GM08714 (cell line): ENCODE measurements around the gene IGF2BP1.
A peak's percentile ranks its signal among the peaks of the same experiment; 100 is the strongest.
"Not testable (repeated sequence)": the region's sequence is repeated elsewhere in the genome, so short reads cannot be mapped to it uniquely, and the experiment has no call there.

Experiments used
- H3K4me3 ChIP-seq: fragments of 200-500 bp; sonication (Bioruptor generic); 2 replicates; pipeline ENCODE4 v1.5.1; 2014; ENCODE audit warnings: mild to moderate bottlenecking, low read length, inconsistent platforms
- ZNF274 ChIP-seq: IDR thresholded peaks from 2 replicates; pipeline ENCODE4 v1.6.1; 2012; ENCODE audit warnings: mild to moderate bottlenecking, low read depth, low read length

The IGF2BP1 gene

DNA sequence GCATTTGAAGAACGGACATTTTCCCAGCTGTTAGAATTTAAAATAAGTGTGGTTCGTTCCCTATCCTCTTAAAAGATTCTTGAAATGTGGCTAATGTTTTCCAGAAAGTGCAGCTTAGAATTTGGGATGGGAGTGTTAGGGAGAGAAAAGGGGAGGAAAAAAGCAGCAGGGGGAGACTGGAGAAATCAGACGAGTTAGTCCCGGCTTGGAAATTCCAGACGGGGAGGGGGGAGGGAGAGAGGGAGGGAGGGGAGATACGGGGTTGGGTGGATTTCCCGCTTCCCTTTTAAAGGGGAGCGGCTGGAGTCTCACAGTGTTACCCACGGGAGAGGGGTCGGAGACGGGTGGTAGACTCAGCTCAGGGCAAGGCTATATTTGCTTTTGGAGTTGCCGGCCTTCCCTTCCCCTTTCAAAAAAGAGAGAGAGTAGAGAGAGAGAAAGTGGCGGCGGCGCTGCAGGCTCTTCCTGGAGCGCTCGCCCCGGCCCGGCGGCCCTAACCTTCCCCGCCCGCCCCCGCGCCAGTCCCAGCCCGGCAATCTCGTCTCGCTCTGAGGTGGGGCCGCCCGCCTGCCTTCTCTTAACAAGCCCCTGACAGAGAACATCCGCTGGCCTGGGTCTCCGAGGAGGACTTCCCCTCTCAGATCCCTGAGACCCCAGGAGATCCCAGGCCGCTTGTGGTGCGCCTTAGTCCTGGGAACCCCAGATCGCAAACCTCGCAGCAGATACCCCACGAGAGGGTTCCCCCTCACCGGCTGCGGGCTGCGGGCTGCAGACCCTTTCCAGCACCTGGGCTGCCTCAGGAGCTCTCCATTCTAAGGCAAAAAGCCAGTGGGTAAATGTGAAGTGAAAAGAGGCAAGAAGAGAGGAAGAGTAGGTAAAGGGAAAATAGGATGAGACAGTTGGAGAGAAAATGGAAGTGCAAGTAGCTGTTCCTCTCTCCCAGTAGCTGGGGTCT, 6.6 kb downstream of the IGF2BP1 start:
- peak overlapping the region; percentile 46; the same call in 1 of the 2 replicates for H3K4me3 ChIP-seq
- TF ChIP-seq ZNF274 = no peak

GRCh38 chr17:49005140-49005539, 8.0 kb downstream of the IGF2BP1 start:
- TF ChIP-seq ZNF274 = no peak
- H3K4me3 ChIP-seq = no peak overlapping the region

DNA sequence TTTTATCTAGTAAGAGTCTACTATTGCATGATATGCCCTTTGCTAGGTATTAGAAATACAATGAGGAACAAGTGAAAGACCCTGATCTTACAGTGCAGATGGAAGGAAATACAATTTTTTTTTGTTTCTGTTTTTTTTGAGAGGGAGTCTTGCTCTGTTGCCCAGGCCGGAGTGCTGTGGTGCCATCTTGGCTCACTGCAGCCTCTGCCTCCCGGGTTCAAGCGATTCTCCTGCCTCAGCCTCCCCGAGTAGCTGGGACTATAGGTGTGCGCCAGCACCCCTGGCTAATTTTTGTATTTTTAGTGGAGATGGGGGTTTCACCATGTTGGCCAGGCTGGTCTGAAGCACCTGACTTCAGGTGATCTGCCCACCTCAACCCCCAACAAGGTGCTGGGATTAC, 11.7 kb downstream of the IGF2BP1 start:
- not testable (repeated sequence) for H3K4me3 ChIP-seq

GRCh38 chr17:49012769-49013255, 15.6 kb downstream of the IGF2BP1 start:
- H3K4me3 ChIP-seq = no peak overlapping the region
- TF ChIP-seq ZNF274 = no peak

DNA sequence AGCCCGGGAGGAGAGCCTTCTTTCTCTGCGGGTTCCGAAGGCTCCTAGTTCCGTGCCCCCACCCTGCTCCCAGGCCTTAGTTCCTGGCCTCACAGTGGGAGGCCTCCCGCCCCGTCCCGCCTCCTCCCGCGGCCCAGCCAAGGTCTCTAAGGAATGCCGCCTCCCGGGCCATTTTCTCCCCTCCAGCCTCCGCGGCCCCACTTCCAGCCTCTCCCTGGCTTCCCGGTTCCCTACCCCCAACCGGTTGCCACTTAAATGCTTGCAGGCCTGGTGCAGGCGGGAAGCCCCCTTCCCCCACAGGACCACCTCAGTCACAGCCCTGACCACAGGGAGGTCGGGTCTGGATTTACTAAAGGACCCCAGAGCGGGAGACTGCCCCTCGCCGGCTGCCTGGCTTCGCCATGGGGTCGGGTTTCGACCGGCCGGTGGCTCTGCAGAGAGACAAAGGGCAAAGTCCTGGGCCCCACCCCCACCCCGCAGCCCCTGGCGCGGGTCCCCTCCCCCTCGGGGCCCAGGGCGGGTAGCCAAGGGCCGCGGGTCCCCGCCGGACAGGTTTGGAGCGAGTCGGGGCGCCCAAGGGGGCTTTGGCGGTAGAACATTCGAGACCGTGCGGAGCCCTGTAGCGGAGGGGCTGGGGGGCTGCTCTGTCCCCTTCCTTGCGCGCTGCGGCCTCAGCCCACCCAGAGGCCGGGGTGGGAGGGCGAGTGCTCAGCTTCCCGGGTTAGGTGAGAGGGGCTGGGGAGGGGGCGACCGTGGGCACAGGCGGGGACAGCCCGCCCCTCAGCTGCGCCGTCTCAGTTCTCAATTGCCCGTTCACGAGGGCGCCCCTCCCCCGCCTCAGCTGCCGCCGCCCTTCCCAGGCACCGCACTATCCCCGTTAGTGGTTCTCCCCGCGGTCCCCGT, 16.4 kb downstream of the IGF2BP1 start:
- TF ChIP-seq ZNF274 = no peak
- H3K4me3 ChIP-seq = no peak overlapping the region

DNA sequence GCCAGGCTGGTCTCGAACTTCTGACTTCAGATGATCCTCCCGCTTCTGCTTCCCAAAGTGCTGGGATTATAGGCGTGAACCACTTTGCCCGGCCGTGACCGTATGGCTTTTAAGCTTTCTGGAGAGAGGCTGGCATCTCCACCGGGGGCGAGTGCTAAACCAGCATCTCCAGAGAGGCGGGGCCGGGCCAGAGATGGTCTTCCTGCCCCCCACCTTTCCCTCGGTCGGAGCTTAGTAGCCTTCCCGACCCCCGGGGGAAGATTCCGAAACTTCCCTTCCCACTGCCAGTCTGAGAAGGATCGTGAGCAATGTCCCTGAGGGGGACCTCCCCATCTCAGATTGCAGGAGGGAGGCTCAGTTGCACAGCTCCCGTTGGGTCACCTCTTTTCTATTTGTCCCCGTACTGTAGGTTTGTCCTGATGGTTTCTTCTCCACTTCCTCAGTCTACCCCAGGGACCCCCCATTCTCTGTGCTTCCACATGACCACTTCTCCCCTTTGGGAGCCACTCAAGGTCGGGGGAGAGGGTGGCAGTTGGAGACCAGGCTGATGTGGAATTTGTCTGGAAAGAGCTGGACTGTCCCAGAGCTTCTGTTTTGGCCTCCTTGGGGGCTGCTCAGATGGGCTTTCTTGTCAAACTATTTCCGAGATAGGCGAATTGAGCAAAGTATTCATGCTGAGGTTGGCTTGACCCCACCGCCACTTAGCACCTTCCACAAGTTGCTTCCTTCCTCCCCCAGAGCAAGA, 18.2 kb downstream of the IGF2BP1 start:
- no peak for TF ChIP-seq ZNF274

GRCh38 chr17:49015924-49016774, 19.0 kb downstream of the IGF2BP1 start:
- no peak for TF ChIP-seq ZNF274
- H3K4me3 ChIP-seq = no peak overlapping the region

More for the DNA sequence above, 18.2 kb downstream of the IGF2BP1 start:
- no peak overlapping the region for H3K4me3 ChIP-seq

DNA sequence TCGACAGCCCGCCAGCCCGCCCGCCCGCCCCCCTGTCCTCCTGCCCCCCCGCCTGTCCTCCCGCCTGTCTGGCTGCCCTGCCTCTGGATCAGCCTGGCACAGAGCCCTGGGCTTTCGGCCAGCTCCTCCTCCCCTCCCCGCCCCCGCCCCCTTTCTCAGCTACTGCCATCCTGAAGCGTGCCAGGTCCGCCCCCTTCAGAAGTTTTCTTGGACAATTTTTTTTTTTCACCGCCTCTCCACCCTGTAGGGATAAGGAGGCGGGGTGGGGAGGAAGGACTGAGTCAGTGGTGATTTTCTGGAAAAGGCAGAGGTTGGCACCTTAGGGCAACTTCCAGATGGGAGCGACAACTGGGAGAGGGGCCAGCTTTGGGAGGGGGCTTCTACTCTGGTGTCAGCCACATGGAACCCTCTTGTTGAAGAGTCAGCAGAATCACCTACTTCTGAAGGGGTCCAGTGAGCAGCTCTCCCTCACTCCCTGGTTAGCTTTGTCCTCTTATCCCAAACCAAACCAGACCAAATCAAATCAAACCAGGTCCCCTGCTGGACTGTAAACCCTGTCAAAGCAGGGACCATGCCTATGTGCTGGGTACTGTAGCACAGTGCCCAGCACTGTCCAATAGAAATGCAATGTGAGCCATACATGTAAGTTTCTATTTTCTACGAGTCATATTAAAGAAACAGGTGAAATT, 19.7 kb downstream of the IGF2BP1 start:
- TF ChIP-seq ZNF274 = no peak
- no peak overlapping the region for H3K4me3 ChIP-seq

- TF ChIP-seq ZNF274 = no peak
- H3K4me3 ChIP-seq = no peak overlapping the region
Observed at GRCh38 chr17:49018116-49018612, 21.0 kb downstream of the IGF2BP1 start.

DNA sequence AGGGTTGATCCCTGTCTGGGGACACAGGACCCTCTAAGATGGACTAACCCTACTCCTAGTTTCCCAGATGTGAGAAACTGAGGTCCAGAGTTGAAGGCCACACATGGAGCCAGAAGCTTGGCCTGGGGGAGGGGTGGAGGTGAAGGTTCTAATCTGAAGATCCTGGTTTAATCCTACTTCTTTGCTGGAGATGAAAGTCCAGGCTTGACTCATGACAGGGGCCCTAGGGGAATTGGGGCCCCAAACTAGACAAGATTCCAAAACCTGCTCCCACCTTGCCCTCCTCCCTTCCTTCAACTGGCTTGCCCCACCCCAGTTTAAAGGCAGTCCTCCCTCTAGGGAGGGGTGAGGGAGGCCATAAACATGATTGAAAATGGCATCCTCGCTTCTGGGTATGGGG, 21.6 kb downstream of the IGF2BP1 start:
- H3K4me3 ChIP-seq = no peak overlapping the region
- TF ChIP-seq ZNF274 = no peak

GRCh38 chr17:49020609-49021008, 23.4 kb downstream of the IGF2BP1 start:
- no peak overlapping the region for H3K4me3 ChIP-seq
- TF ChIP-seq ZNF274 = no peak

- H3K4me3 ChIP-seq = no peak overlapping the region
- TF ChIP-seq ZNF274 = no peak
Observed at GRCh38 chr17:49021095-49021767, 24.0 kb downstream of the IGF2BP1 start.
